Measurements from ENCODE around the gene SLC22A13. TPM values are rescaled to one million over a fixed set of nuclear protein-coding genes. Genes with fewer than 3 reads are reported as not detected.

SLC22A13 gene
- total and polyA plus RNA-seq, 9 of the 15 experiments (the other 6 are each of a cell fraction or from before 2014, with no cell fraction given): 0.09 to 0.49 (median 0.17) TPM; not detected in 3

DNA sequence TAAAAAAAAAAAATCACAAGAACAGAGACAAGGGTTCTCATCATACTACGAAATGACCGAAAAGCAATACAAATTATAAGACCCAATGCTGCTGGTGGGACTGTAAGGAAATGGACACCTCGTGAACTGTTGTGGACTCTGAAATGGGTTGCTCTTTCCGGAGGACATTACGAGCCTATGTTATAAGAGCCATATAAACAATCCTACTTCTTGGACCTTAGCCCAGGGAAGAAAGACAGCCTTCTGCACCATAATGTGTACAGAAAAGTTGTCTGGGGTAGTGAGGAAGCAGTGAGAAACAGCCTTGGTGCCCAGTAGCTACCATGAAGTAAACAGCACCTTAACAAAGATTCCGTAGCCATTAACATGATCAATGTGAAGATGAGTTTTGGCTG lies 19.1 kb downstream of the SLC22A13 start:
- H3K27me3 ChIP-seq (ENCODE audit: control insufficient read depth in 2 of 2, insufficient read depth in 2 of 2, low read length in 2 of 2): peaks cover 4 to 5% of the 10 kb centered on the region in 2 experiments; a peak in 2 of 5 replicates
- ChIA-PET CTCF (ENCODE audit: low intra/inter-chr PET ratio) (no interaction called here), POLR2A (interaction anchor here (1.0 to 1.4 kb wide), 2 partner anchors 10 to 12 kb away, joined by 3 read pairs; no protein-coding TSS in a partner anchor)
- no peaks in the 10 kb centered on the region for H4K20me1 ChIP-seq (replicated peaks; ENCODE audit: control insufficient read depth, insufficient read depth, low read length)
- H3K79me2 ChIP-seq (ENCODE audit: control insufficient read depth, insufficient read depth, low read length): no peaks in the 10 kb centered on the region
- no peaks in the 10 kb centered on the region for H3K9me1 ChIP-seq (ENCODE audit: control insufficient read depth, insufficient read depth, low read length)
- FAIRE-seq (no peak), ATAC-seq (no peak), DNase-seq (ENCODE audit: extremely low read depth in 1 of 4, low spot score in 3 of 4) (no peak)
- no peak overlapping the region for H2AFZ ChIP-seq (ENCODE audit: low read depth, low read length)
- no peak overlapping the region for H3K9ac ChIP-seq (ENCODE audit: insufficient read depth in 1 of 2, low read depth in 2 of 2, low read length in 2 of 2)
- H3K27ac ChIP-seq (ENCODE audit: extremely low read depth, low read depth, low read length): no peak overlapping the region
- H3K4me3 ChIP-seq: no peak overlapping the region
- no peaks in the 10 kb centered on the region for H3K9me3 ChIP-seq (replicated peaks; ENCODE audit: control insufficient read depth, insufficient read depth, low read depth, low read length)
- WGBS (ENCODE audit: insufficient coverage, low coverage, missing lambda C conversion rate): 17% methylated on average over 6 of the region's 6 CpGs
- H3K4me2 ChIP-seq (ENCODE audit: insufficient read depth, low read length): no peak overlapping the region
- H3K36me3 ChIP-seq (ENCODE audit: control insufficient read depth, insufficient read depth, low read length): no peaks in the 10 kb centered on the region
- TF ChIP-seq TCFL5 (CRISPR knock-in tag; conservative IDR thresholded peaks at IDR 0.05): no peak
- no peak for TF ChIP-seq SREBF2 (CRISPR knock-in tag; IDR thresholded peaks at IDR 0.05)
- no peak for TF ChIP-seq POLR2AphosphoS2 (IDR thresholded peaks at IDR 0.05; ENCODE audit: low read length)
- TF ChIP-seq TRIM24 (IDR thresholded peaks at IDR 0.05): no peak
- TF ChIP-seq, protein P1, sequence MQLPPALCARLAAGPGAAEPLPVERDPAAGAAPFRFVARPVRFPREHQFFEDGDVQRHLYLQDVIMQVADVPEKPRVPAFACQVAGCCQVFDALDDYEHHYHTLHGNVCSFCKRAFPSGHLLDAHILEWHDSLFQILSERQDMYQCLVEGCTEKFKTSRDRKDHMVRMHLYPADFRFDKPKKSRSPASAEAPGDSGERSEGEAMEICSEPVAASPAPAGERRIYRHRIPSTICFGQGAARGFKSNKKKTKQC (CRISPR knock-in tag; IDR thresholded peaks at IDR 0.05): no peak
- TF ChIP-seq, protein P2, sequence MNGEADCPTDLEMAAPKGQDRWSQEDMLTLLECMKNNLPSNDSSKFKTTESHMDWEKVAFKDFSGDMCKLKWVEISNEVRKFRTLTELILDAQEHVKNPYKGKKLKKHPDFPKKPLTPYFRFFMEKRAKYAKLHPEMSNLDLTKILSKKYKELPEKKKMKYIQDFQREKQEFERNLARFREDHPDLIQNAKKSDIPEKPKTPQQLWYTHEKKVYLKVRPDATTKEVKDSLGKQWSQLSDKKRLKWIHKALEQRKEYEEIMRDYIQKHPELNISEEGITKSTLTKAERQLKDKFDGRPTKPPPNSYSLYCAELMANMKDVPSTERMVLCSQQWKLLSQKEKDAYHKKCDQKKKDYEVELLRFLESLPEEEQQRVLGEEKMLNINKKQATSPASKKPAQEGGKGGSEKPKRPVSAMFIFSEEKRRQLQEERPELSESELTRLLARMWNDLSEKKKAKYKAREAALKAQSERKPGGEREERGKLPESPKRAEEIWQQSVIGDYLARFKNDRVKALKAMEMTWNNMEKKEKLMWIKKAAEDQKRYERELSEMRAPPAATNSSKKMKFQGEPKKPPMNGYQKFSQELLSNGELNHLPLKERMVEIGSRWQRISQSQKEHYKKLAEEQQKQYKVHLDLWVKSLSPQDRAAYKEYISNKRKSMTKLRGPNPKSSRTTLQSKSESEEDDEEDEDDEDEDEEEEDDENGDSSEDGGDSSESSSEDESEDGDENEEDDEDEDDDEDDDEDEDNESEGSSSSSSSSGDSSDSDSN (IDR thresholded peaks at IDR 0.05; ENCODE audit: borderline replicate concordance in 1 of 2, low read depth in 2 of 2, low read length in 2 of 2): no peak
- TF ChIP-seq POLR3A (IDR thresholded peaks at IDR 0.05; ENCODE audit: borderline replicate concordance, extremely low read depth, insufficient read depth, insufficient read length): no peak
- TF ChIP-seq PHF8 (IDR thresholded peaks at IDR 0.05; ENCODE audit: borderline replicate concordance, low read length): no peak
- no peak for TF ChIP-seq CHCHD3 (CRISPR knock-in tag; IDR thresholded peaks at IDR 0.05)
- no peak for TF ChIP-seq SMARCA5 (IDR thresholded peaks at IDR 0.05)
- intact Hi-C loops (cut with micrococcal nuclease) (no loop called here), in situ Hi-C loops (cut with MboI) (no loop called here)
- no TSS peak for BruUV-seq (replicated peaks)
- peaks cover 0 to 4% of the 10 kb centered on the region in 2 experiments; a peak in 2 of 5 replicates for H3K4me1 ChIP-seq (replicated peaks in 1 of 2; ENCODE audit: control insufficient read depth in 2 of 2, insufficient read depth in 2 of 2, low read length in 2 of 2)

Measured in K562 (cell line).